Choroid plexus epithelial cell (primary cell): Measurements from ENCODE around the gene JPH3.

Experiments
- DNase-seq: peaks from one replicate; pipeline ENCODE4 v3.0.0-alpha.2; 2010; ENCODE audit warnings: low read depth
- H3K4me3 ChIP-seq: 2 replicates; pipeline ENCODE4 v1.5.1; 2011; ENCODE audit warnings: low read depth, mild to moderate bottlenecking, control low read depth, low read length, moderate library complexity
- CTCF ChIP-seq: conservative IDR thresholded peaks from 2 replicates; pipeline ENCODE4 v1.5.1; 2011; ENCODE audit warnings: low read depth, mild to moderate bottlenecking, control low read depth, inconsistent platforms, low read length, moderate library complexity

The JPH3 gene

GRCh38 chr16:87644186-87644585 is 41.9 kb downstream of the JPH3 start:
- TF ChIP-seq CTCF: no peak
- DNase-seq: no peak
- H3K4me3 ChIP-seq: no peak overlapping the region

- H3K4me3 ChIP-seq: no peak overlapping the region
- no peak for TF ChIP-seq CTCF
Observed at GRCh38 chr16:87644596-87644995, 42.3 kb downstream of the JPH3 start.

GRCh38 chr16:87645802-87646201 is 43.5 kb downstream of the JPH3 start:
- TF ChIP-seq CTCF: no peak
- no peak for DNase-seq
- H3K4me3 ChIP-seq: no peak overlapping the region

More at GRCh38 chr16:87644596-87644995, 42.3 kb downstream of the JPH3 start:
- DNase-seq: no peak

- no peak for TF ChIP-seq CTCF
- H3K4me3 ChIP-seq: no peak overlapping the region
- no peak for DNase-seq
Observed at GRCh38 chr16:87647431-87648185, 45.3 kb downstream of the JPH3 start.

GRCh38 chr16:87648236-87648635 is 45.9 kb downstream of the JPH3 start:
- no peak for DNase-seq
- TF ChIP-seq CTCF: no peak
- H3K4me3 ChIP-seq: no peak overlapping the region

GRCh38 chr16:87648698-87649487 is 46.6 kb downstream of the JPH3 start:
- H3K4me3 ChIP-seq: no peak overlapping the region
- no peak for DNase-seq
- no peak for TF ChIP-seq CTCF

GRCh38 chr16:87652386-87652785 is 50.1 kb downstream of the JPH3 start:
- no peak for DNase-seq
- no peak overlapping the region for H3K4me3 ChIP-seq
- no peak for TF ChIP-seq CTCF
